ENCODE measurements around the gene SERP2.

SERP2 gene

DNA sequence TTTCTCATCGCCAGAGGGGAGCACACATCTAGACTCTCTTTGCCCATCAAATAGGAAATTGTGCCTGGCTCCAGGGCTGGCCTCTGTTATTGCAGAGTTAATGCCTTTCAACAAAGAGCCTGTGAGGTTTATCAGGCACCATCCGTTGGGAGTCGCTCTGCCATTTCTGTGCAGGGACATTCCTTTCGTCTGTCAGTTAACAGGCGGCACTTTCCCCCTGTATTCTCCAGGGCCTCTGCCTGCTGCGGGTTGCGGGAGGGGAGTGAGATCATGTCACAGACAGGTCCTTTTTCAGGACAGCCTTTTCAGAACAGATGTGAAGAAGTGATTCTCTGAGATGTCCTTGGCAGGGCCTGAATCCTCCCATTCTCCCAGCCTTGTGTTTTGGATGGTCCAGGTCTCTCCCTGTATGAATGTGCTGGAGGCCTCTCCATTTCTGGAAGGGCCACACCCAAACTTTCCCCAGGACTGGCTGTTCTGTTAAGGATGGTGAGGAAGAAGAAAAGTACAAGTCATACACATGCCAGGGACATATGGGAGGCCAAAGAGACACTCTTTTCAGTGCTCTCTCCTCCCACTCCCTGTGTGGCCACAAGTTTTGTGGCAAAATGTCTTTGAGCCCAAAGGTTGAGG is 14.9 kb downstream of the SERP2 start:
- DNase-seq (ENCODE audit: low read depth) = no peak

DNA sequence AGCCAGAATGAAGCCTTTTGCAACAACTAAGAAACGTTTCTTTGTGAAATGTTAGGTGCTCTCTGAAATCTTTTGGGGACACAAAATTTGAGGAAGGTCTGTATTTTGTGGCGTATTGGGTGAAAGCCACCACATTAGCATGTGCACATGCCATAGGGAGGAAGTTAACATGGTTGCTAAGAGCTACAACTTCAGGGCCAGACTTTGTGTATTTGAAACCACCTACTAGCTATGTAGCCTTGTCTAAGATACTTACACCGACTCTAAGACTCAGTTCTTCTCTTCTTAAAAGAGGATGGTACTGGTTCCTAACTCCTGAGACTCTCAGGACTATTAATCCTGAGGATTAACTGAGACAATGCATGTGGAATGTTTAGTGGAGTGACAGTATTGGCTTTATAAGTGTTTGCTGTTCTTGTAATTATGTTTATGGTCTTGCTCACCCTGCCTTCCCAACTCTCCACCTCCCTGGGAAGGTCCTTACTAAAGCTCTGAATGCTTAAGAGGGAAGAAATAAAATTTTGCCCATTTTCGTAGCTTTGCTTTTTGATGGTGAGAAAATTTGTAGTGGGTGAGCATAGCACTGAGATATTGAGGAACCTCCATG is 15.5 kb downstream of the SERP2 start:
- DNase-seq (ENCODE audit: low read depth) = no peak

DNA sequence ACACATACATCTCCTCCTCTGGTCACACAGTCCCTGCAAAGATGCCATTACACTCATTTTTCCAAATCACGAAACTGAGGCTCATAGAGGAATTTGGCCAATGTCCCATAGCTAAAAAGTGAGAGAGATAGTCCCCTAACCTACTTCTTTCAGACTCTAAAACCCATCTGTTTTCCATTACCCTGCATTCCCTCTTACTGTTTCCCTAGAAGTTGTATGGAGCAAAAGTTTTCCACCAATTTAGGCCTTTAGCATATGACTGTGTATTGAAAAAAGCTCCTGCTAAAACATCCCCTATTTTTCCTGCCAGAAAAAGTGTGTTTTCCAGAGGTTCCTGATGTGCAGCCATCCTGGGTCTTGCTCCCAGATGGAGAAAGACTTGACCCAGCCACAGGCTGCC is 16.3 kb downstream of the SERP2 start:
- DNase-seq (ENCODE audit: low read depth) = no peak

DNA sequence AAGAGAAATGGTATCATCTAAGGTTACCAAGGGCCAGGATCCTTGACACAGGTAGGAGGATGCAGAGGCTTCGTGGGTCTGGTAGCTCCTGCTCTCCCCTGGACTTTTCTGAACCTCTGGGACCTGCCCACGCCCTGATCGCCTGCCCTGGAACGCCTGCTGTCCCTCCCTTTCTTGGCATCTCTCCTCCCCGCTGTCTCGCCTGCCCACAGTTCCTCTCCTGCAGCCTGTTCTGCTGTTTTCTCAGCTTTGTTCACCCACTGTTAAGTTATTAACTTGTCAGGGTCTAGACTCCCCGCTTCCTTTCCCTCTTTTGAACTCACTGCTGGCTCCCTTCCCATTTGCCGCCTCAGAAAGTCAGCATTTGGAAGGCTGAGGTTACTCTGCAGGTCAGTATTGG is 19.8 kb downstream of the SERP2 start:
- DNase-seq (ENCODE audit: low read depth) = no peak

DNA sequence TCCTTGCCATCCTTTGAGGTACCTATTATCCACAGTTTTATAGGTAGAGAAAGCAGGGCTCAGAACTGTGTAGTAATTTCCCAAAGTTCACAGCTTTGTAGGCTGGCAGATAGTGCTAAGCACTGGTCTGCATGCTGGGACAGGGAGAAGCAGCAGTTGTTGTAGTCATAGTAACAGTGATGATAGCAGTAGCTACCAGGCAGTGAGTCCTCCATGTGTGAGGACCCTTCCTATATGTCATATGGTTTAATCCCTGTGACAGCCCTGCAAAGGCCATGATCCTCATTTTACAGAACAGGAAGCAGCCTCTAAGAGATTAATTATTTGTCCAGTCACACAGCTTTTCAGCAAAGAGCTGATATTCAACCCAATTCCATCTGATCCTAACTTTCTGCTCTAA is 21.0 kb downstream of the SERP2 start:
- DNase-seq (ENCODE audit: low read depth) = no peak

DNA sequence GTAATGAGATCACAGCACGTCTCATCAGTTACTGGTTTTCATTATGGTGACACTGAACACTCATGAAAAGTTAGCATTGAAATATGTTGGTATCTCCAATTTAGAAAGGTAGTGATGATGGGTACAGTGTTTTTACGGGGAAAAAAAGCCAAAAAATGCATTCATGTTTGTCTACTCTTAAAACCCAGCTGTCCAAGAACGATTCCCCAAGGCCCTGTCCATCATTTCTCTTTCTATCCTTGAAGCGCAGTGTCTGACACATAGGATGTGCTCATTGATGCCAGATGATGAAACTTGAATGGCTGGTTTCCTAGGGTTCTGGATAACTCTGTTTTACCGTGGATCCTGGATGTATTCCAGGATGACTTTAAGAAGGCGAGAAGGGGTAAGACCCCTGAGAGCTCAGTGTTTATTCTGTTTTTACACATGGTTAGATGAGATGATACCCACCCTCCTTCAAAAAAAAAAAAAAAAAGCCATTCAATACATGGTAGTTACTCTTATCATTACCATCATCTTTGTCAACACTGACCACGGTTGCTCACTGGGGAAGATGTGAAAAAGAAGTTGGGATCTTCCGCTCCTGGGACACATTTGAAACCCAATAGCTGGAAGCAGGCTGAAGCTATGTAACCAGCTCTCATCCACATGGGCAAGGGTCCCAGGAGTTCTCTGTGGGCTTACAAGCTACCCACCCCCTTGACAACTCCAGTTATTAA is 22.5 kb downstream of the SERP2 start:
- no peak for DNase-seq (ENCODE audit: low read depth)

DNA sequence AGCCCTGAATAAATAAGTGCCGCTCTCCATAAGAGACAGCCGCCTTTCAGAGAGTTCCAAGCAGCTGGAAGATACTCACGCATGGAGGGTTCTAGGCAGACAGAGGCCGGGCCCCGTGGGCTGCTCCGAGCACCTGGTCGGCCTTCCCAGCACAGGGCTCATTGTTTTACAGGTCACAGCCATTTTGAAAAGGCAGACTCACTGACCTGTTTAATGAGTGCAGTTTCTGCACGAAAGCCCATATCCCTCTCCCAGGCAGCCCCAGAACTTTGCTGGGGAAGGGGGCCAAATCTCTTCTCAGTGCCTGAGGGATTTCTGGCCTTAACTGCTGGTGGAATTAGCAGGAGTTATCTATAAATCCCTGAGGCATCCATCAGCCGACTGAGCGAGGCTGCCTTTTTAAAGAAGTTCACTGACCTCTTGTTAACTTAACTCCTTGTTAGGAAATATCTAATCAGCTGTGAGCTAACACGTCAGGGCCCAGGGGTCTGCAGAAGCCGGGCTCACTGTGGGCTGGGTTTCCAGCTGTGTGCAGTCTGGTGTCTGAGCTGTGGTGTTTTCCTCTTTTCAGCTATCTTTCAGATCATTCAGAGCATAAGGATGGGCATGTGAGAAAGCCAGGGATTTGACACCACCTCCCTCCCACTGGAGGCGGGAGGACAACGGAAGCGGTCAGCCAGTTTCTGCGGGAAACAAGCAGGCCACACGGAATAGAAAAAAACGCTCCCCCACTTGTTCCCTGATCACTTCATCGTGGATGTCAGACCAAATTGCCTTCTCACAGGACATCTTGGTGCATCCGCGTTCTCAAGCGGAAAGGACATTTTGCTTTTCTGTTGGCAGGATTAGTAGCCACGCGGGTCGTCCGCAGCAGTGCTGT is 23.3 kb downstream of the SERP2 start:
- DNase-seq (ENCODE audit: low read depth) = no peak

DNA sequence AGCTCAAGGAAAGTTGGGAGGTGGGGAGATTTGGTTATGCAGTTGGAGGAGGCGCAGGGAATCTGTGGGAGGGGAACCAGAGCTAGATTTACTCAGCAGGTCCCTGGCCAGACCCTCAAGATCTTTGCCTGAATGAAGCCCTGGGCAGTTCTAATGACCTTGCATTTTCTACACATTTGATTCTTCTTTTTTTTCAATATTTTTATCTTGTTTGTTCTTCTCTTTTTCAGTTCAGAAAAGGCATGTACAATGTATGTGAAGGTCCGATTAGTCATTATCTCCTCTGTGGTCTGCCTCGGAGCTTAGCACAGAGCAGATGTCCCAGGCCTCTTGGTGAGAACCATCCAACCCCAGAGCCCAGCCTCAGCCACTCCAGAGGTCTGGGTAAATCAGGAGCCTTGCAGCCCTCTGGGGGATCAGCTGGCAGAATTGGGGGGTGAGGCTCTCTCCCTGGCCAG is 24.2 kb downstream of the SERP2 start:
- DNase-seq (ENCODE audit: low read depth) = no peak

DNA sequence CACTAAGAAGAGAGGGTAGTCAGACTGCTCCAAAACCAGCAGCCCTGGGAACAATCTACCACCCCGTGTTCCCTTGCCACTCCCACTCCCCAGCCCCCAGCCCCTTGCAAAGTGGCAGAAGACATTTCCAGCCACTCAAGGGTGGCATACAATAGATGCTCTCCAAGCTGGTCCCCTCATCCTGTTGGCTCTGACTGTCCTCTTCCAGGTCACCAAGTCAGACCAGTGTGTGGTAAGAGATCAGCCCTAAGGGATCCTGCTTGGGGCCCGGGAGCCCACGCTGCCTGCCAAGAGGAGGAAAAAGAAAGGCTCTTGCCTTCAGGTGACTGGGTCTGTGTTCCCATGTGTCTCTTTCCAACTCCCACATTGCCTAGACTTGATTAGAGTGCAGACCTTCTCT is 25.0 kb downstream of the SERP2 start:
- no peak for DNase-seq (ENCODE audit: low read depth)

DNA sequence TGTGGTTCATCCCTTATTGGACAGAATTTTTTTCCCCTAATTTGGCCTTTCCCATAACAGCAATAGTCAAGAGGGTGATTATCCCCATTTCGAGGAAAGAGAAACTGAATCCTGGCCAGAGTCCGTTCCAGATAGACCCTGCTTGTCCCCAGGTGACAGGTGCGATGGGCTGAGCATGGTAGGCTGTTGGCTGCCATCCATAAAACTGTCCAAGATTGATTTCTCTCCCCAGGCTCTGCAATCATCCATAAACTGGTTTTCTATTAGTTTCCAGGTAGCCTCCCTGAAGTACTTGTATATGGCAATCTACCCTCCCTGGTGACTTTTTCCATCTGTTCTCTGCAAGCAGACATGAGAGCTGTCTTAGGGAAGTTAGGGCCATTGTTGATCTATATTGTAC is 25.4 kb downstream of the SERP2 start:
- no peak for DNase-seq (ENCODE audit: low read depth)

DNA sequence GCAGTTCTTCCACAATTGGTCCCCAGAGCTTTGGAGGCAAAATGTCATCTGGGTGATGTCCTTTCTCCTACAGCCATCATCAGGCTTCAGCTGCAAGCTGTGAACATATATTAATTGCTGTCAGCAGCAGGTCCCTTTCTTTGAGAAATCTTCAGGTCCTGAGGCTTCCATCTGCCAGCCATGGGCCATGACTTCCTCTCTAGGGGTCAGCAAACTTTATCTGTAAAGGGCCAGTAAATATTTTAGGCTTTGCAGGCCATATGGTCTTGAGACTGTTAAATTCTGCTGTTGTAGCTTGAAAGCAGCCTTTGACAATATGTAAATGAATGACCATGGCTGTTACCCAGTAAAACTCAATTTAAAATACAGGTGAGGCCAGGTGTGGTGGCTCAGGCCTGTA is 27.1 kb downstream of the SERP2 start:
- no peak for DNase-seq (ENCODE audit: low read depth)

DNA sequence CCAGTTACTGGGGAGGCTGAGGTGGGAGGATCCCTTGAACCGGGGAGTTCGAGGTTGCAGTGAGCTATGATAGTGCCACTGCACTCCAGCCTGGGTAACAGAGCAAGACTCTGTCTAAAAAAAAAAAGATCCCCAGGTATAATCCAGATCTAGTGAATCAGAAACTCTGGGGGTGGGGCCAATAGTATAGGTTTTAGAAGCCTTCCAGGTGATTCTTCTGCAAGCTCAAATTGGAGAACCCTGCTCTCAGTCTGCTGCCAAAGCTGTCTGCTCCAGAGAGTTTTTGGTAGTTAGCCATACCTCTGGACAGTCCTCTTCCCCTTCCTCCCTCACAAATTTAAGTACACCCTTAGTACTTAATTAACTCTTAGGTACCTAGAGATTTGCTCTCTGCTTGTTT is 28.0 kb downstream of the SERP2 start:
- DNase-seq (ENCODE audit: low read depth) = no peak

DNA sequence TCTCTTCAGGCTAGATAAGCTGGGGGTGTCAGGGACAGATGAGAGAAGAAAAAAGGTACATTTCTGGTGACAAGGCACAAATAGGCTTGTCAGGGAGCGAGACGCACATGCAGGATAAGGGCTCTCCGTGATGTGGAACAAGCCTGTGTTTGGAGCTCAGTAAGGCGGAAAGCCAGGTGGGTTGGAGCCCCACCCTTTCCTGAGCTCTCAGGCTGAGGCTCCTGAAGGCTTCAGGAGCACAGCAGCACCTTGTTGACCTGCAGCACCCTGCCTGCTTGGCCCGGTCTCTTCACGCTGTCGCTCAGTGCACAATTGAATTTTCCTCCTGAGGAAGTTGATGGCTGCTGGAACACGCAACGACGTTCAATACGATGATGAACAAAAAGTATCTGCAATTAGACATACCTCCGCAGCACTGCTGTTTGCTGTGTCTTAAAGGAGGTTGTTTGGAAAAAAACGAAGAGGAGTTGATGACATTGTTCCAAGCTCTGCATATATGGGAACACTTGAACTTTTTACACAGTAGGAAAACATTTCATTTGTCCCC is 29.3 kb downstream of the SERP2 start:
- DNase-seq (ENCODE audit: low read depth) = no peak

DNA sequence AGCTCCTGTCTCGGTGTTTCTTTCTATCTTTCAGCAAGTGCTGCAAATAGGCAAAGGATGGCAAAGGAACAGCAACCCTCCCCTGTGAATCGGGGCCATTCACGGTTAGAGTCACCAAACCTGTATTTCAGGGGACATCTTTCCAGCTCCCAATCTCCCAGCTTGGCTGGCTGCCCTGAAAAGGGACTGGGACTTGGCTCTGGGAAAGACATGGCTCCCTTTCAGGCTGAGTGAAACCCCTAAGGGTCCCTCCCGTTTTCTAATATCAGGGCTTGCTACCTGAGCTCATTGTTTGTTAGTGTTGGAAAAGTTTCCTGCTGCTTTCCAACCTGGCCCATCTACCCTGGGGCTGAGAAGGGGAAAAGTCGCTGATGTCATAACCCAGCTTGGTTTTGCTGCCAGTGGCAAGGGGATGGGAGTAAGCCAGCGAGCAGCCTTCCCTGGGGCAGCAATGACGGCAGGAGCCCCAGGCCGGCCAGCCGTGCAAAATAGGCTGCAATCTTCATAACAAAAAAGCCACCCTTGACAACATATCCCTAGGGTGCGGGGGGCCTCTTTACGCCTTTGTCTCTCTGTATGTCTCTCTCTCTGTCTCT is 29.9 kb downstream of the SERP2 start:
- DNase-seq (ENCODE audit: low read depth) = no peak

DNA sequence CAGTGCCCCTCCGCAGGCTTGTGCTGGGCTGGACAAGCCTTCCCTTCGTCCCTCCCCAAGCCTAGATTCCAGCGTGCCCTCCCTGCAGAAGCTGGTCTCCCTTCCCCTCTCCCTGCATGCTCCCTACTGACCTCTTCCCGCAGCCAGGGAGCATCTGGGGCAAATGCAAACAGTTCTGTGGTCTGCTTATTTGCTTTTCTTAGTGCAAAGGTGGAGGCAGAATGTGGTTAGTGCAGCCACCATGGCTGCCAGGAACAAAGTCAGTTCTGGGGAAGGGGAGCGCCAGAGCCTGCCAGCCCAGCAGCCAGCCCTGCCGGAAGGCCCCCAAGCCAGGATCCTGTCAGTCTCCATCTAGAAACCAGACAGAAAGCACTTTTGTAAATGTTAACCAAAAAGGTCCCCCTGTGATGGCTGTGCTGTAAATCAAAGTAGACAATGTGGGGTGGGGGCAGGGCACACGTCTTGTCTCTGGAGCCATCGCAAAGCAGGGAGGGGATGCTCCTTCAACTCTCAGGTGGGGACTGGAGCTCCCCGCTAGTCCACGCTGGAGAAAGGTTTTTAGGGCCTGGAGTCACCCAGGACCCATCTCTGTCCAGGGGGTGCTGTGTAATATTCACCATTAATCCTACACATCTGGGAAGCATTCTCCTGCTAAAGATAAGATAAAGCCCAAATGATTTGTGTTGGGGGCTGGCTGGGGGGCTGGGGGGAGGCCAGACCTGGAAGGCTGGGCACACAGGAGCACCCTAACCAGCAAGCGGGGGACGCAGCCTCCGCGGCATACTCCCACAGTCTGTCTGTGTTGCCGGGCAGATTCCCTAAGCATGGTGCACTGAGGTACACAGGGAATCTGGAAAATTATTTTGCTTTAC is 30.9 kb downstream of the SERP2 start:
- DNase-seq (ENCODE audit: low read depth) = no peak

DNA sequence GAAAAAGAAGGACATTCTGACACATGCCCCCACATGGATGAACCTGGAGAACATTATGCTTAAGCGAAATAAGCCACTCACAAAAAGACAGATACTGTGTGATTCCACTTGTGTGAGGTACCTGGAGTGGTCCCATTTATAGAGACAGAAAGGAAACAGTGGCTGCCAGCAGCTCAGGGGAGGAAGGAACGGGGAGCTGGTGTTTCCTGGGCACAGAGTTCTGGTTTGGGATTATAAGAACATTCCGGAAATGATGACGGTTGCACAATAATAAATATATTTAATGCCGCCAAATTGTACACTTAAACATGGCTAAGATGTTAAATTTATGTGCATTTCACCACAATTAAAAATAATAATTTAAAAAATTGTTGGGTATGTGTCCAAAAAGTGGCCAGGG is 33.0 kb downstream of the SERP2 start:
- no peak for DNase-seq (ENCODE audit: low read depth)

DNA sequence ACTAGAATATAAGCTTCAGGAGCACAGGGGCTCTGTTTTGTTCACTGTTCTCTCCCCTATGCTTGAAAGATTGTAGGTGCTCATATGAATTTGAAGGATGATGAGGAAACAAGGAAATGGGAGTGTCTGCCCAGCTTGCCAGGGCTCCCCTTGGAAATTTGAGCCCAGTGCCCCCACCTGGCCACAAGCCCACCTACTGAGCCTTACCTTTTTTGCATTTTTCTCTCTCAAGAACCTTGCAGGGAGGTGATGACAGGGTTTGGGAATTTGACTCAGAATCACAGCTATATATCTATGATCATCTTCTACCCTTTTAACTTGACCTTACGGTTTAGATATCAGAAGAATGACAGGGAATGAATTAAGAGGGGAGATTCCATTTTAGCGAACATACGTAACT is 33.8 kb downstream of the SERP2 start:
- DNase-seq (ENCODE audit: low read depth) = no peak

DNA sequence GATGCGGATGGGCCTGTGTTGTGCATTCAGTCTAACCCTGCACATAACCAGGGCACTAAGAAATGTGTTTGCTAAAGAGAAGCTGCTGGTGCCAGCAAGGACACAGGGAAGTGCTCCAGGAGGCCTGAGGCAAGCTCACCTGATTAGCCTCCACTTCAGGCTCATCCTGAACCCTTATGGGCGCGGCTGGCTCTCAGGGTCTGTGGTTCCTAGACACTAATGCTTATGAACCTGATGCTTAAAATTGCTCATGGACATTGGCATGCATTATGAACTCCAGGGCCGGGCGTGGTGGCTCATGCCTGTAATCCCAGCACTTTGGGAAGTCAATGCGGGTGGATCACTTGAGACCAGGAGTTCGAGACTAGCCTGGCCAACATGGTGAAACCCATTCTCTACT is 34.3 kb downstream of the SERP2 start:
- DNase-seq (ENCODE audit: low read depth) = no peak

DNA sequence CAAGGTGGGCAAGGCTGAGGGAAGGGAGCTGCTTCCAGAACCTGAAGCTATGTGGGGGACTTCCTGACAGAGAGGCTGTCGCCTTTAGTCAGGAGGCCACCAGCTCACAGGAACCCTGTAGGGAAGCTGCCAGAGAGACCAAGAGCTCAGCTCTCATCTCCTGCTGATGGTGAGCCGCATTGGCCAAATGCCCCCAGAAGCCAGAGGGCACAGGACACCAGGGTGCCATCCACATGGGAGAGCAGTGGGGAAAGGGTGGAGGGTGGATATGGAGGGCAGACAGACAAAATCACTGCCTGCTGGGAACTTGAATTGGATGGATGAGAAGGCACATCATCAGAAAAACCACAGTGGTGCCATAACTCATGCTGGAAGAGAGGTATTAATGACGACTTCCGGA is 36.0 kb downstream of the SERP2 start:
- DNase-seq (ENCODE audit: low read depth) = no peak

DNA sequence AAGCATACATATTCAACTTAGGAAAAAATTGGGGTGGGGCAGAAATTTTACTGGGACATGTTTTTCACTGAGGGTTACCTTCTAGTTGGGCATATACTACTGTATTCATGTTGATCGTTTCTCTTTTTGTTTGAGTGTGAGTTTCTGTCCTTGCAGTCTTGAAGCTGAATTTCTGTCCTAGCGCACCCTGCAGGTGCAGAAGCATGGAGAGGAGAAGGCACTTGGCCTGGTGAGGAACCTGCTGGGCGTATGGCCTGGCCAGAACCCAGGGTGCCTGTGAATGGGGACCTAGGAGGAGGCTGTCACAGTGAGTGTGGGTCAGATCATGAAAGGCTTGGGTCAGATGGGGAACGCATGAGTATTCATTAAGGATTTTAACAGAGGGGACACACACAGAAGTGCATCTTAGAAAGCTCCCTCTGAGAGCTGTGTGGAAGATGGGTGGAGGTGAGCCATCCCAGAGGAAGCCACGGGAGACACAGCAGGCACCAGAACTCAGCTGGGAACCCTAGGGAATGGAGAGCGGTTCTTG is 36.8 kb downstream of the SERP2 start:
- no peak for DNase-seq (ENCODE audit: low read depth)

DNA sequence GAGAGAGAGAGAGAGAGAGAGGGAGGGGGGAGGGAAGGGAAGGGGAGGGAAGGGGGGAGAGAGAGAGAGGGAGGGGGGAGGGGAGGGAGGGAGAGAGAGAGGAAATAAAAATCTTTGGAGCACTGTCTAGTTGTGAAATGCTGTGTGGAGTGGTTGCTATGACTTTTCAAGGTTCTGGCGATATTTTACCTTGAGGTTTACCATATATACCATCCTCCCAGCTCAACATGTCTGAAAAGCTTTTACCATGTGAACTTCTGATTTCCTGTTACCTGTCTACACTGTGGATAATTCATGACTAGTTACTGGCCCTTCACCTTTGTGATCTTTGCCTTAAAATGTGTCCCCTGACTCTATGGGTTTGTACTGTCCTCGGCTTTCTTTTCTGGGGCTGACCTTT is 38.2 kb downstream of the SERP2 start:
- no peak for DNase-seq (ENCODE audit: low read depth)
